ENCODE data around the gene ATG4A.

Gene ATG4A

GRCh38 chrX:108148524-108148923 is 56.9 kb downstream of the ATG4A start:
- H3K4me3 ChIP-seq (replicated peaks; ENCODE audit: low read depth, low read length), result no peak overlapping the region
- no peak for TF ChIP-seq CTCF (IDR thresholded peaks at IDR 0.05; ENCODE audit: low read depth, low read length, missing control alignments)
- DNase-seq (ENCODE audit: extremely low read depth, low read depth), result no peak

- H3K4me3 ChIP-seq (replicated peaks; ENCODE audit: low read depth, low read length), result no peak overlapping the region
Measured at GRCh38 chrX:108156082-108156481, 64.5 kb downstream of the ATG4A start.

GRCh38 chrX:108156934-108157466 is 65.4 kb downstream of the ATG4A start:
- TF ChIP-seq CTCF (IDR thresholded peaks at IDR 0.05; ENCODE audit: low read depth, low read length, missing control alignments), result no peak
- DNase-seq (ENCODE audit: extremely low read depth, low read depth), result no peak
- no peak overlapping the region for H3K4me3 ChIP-seq (replicated peaks; ENCODE audit: low read depth, low read length)

More at GRCh38 chrX:108156082-108156481, 64.5 kb downstream of the ATG4A start:
- TF ChIP-seq CTCF (IDR thresholded peaks at IDR 0.05; ENCODE audit: low read depth, low read length, missing control alignments), result no peak
- no peak for DNase-seq (ENCODE audit: extremely low read depth, low read depth)

GRCh38 chrX:108157628-108158027 is 66.0 kb downstream of the ATG4A start:
- DNase-seq (ENCODE audit: extremely low read depth, low read depth), result no peak
- no peak overlapping the region for H3K4me3 ChIP-seq (replicated peaks; ENCODE audit: low read depth, low read length)
- TF ChIP-seq CTCF (IDR thresholded peaks at IDR 0.05; ENCODE audit: low read depth, low read length, missing control alignments), result no peak

- no peak for TF ChIP-seq CTCF (IDR thresholded peaks at IDR 0.05; ENCODE audit: low read depth, low read length, missing control alignments)
- DNase-seq (ENCODE audit: extremely low read depth, low read depth), result no peak
- H3K4me3 ChIP-seq (replicated peaks; ENCODE audit: low read depth, low read length), result no peak overlapping the region
Measured at GRCh38 chrX:108159028-108159670, 67.6 kb downstream of the ATG4A start.

GRCh38 chrX:108160309-108160708 is 68.7 kb downstream of the ATG4A start:
- DNase-seq (ENCODE audit: extremely low read depth, low read depth), result no peak
- H3K4me3 ChIP-seq (replicated peaks; ENCODE audit: low read depth, low read length), result no peak overlapping the region
- TF ChIP-seq CTCF (IDR thresholded peaks at IDR 0.05; ENCODE audit: low read depth, low read length, missing control alignments), result no peak

DNA sequence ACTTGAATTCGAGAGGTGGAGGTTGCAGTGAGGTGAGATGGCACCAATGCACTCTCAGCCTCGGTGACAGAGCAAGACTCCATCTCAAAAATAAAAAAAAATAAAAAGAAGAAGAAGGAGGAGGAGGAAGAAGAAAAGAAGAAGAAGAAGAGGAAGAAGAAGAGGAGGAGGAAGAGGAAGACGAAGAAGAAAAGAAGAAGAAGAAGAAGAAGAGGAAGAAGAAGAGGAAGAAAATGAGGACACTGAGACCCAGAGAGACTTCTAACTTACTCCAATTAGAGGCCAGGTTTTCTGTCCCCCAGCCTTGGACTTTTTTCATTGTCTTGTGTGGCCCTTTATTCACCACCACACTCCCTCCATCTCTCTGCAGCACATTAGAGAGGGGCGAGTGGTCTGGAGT is 70.7 kb downstream of the ATG4A start:
- no peak for TF ChIP-seq CTCF (IDR thresholded peaks at IDR 0.05; ENCODE audit: low read depth, low read length, missing control alignments)
- no peak for DNase-seq (ENCODE audit: extremely low read depth, low read depth)
- H3K4me3 ChIP-seq (replicated peaks; ENCODE audit: low read depth, low read length), result no peak overlapping the region
